Kidney epithelial cell (primary cell): ENCODE measurements around the gene ZNF175. TPM values are rescaled to one million over a fixed set of nuclear protein-coding genes. Genes with fewer than 3 reads are reported as not detected.

Experiments used
- DNase-seq: peaks from one replicate; pipeline ENCODE4 v3.0.0-alpha.2; 2010; ENCODE audit warnings: low read depth
- H3K27me3 ChIP-seq: 2 replicates; pipeline ENCODE4 v1.6.0; 2011; ENCODE audit warnings: low read length; ENCODE audit not compliant: control insufficient read depth, insufficient read depth
- H3K36me3 ChIP-seq: 2 replicates; pipeline ENCODE4 v1.5.1; 2011; ENCODE audit warnings: low read length; ENCODE audit not compliant: control insufficient read depth, insufficient read depth
- H3K4me3 ChIP-seq: 2 replicates; pipeline ENCODE4 v1.5.1; 2011; ENCODE audit warnings: low read depth, mild to moderate bottlenecking, control low read depth, low read length
- CTCF ChIP-seq: IDR thresholded peaks from 2 replicates; pipeline ENCODE4 v1.5.1; 2011; ENCODE audit warnings: mild to moderate bottlenecking, moderate library complexity, low read length, control low read depth, inconsistent platforms; ENCODE audit not compliant: insufficient read depth, poor library complexity, severe bottlenecking
- total RNA-seq: library from RNA; depleted of rRNA; stranded (reverse); fragments of >200 nt; gene quantifications from 2 replicates; pipeline ENCODE4 v1.2.3, GENCODE V29; 2015

ZNF175 gene
- total RNA-seq, 1 donor from 2014 or later: 5.0 TPM

GRCh38 chr19:51530616-51531015 lies 40.5 kb upstream of the ZNF175 start:
- no peaks in the 10 kb centered on the region for H3K36me3 ChIP-seq
- no peak overlapping the region for H3K4me3 ChIP-seq
- no peaks in the 10 kb centered on the region for H3K27me3 ChIP-seq
- DNase-seq: no peak
- no peak for TF ChIP-seq CTCF

GRCh38 chr19:51531349-51532315 lies 39.5 kb upstream of the ZNF175 start, which contains the start of gene SIGLEC6:
SIGLEC6 (minus strand) TSS chr19:51531670; CDS start chr19:51531648, 22 bp downstream.
- Histone ChIP-seq H3K4me3 (no peak within 1 kb of the TSS), H3K27me3 (no peaks in the 10 kb centered on the region), H3K36me3 (no peaks in the 10 kb centered on the region)
- TF ChIP-seq CTCF: no peak
- no peak for DNase-seq

GRCh38 chr19:51535535-51535934 lies 35.5 kb upstream of the ZNF175 start:
- H3K36me3 ChIP-seq: no peaks in the 10 kb centered on the region
- no peak for DNase-seq
- TF ChIP-seq CTCF: no peak
- no peaks in the 10 kb centered on the region for H3K27me3 ChIP-seq
- no peak overlapping the region for H3K4me3 ChIP-seq

GRCh38 chr19:51539821-51540366 lies 31.2 kb upstream of the ZNF175 start:
- Histone ChIP-seq H3K4me3 (no peak overlapping the region), H3K27me3 (no peaks in the 10 kb centered on the region), H3K36me3 (no peaks in the 10 kb centered on the region)
- no peak for TF ChIP-seq CTCF
- no peak for DNase-seq

GRCh38 chr19:51541458-51542357 lies 29.4 kb upstream of the ZNF175 start:
- no peak for DNase-seq
- no peaks in the 10 kb centered on the region for H3K27me3 ChIP-seq
- no peak for TF ChIP-seq CTCF
- no peak overlapping the region for H3K4me3 ChIP-seq
- H3K36me3 ChIP-seq: no peaks in the 10 kb centered on the region
